ENCODE results near the gene ACADVL. TPM values are rescaled to one million over a fixed set of nuclear protein-coding genes. Genes with fewer than 3 reads are reported as not detected.

ACADVL gene
- total and polyA plus RNA-seq, 8 donors = 285 to 654 (median 381) TPM

DNA sequence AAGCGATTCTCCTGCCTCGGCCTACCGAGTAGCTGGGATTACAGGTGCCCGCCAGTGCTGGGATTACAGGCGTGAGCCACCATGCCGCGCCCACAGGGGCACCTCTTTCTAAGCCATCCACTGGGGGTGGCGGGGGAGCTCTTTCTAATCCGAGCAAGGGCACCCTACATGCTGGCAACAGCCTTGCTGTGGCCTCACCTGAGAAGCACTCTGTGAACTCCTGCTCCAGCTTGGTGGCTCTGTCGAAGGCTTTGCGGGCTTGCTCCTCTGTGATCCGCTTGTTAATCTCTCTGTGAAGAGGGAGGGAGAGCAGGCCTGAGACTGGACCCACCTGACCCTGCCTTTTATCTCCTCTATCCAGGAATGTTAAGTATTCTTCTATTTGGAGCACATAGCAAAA lies 28.7 kb upstream of the ACADVL start:
- peaks cover 0 to 53% of the 10 kb centered on the region in 2 donors for H3K36me3 ChIP-seq
- no peak for ATAC-seq
- TF ChIP-seq, protein P1, sequence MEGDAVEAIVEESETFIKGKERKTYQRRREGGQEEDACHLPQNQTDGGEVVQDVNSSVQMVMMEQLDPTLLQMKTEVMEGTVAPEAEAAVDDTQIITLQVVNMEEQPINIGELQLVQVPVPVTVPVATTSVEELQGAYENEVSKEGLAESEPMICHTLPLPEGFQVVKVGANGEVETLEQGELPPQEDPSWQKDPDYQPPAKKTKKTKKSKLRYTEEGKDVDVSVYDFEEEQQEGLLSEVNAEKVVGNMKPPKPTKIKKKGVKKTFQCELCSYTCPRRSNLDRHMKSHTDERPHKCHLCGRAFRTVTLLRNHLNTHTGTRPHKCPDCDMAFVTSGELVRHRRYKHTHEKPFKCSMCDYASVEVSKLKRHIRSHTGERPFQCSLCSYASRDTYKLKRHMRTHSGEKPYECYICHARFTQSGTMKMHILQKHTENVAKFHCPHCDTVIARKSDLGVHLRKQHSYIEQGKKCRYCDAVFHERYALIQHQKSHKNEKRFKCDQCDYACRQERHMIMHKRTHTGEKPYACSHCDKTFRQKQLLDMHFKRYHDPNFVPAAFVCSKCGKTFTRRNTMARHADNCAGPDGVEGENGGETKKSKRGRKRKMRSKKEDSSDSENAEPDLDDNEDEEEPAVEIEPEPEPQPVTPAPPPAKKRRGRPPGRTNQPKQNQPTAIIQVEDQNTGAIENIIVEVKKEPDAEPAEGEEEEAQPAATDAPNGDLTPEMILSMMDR (IDR thresholded peaks at IDR 0.05) = no peak
- peaks cover 0 to 5% of the 10 kb centered on the region in 2 donors for H3K4me1 ChIP-seq
- H3K27me3 ChIP-seq = no peaks in the 10 kb centered on the region
- no peak for DNase-seq
- intact Hi-C loops (cut with DNase I) = no loop called here
- H3K27ac ChIP-seq = no peak overlapping the region
- H3K4me3 ChIP-seq = no peak overlapping the region
- H3K9me3 ChIP-seq = no peaks in the 10 kb centered on the region

DNA sequence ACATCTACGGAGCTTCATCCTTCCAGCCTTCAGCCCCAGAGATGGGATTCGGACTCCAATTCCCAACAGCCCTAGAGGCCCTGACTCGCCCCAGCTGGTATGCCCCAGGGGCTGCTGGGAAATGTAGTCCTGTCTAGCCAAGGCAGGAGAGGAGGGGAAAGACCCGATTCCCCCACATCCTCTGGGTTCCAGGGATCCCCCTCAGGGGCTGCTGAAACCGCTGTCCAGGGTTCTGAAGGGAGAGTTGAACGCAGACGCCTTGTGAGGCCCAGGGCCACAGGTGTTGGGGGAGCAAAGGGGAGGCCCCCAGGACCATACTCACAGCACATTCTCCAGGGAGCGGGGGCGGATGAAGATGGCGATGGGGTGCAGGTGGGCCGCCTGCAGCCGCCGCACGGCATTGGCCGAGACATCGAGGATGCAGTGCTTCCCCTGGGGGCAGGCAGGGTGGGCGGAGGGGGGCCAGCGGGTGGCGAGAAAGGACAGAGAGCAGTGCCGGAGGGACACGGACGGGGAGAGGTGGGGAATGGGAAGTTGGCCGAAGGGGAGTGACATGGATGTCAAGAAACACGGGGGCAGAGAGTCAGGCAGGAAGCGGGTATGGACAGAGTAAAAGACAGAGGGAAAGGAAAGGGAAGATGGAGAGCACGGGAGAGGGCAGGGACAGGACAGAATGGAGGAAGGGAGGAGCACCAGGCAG lies 28.0 kb upstream of the ACADVL start:
- peaks cover 0 to 60% of the 10 kb centered on the region in 2 donors for H3K36me3 ChIP-seq
- H3K27ac ChIP-seq = no peak overlapping the region
- TF ChIP-seq, protein P1 (IDR thresholded peaks at IDR 0.05) = no peak
- DNase-seq (peak in 1 of 4 donors; percentile 49), ATAC-seq (peak; percentile 82)
- H3K4me1 ChIP-seq = peaks cover 0 to 2% of the 10 kb centered on the region in 2 donors
- no peaks in the 10 kb centered on the region for H3K27me3 ChIP-seq
- H3K9me3 ChIP-seq = no peaks in the 10 kb centered on the region
- H3K4me3 ChIP-seq = no peak overlapping the region
- intact Hi-C loops (cut with DNase I) = no loop called here

DNA sequence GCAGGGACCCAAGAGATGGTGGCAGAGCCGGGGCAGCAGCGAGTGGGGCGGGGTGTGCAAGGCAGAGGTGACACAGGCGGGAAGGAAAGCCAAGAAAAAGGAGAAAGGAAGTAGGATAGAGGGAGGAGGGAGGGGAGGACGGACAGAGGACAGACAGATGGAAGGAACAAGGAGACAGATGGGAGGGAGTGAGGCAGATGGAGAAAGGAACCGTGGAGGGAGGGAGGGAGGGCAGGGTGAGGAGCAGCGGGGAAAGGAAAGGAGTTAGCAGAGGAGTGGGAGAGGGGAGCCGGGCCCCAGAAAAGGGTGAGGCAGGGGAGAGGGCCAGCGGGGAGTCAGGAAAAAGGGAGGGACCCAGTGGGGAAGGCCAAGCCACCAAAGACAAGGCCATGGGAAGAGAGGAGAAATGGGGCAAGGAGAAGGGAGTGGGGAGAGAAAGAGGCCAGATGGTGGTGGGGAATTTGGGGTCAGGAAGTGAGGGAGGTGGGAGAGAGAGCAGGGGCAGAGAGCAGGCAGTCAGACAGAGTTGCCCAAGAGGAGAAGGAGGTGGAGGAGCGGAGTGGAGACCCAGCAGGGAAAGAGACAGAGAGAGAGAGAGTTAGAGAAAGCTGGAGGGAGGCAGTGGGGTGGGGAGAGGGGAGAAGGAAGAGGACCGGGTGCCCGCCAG lies 27.3 kb upstream of the ACADVL start:
- Histone ChIP-seq H3K36me3 (peaks cover 0 to 64% of the 10 kb centered on the region in 2 donors), H3K4me1 (no peaks in the 10 kb centered on the region), H3K4me3 (no peak overlapping the region), H3K27ac (no peak overlapping the region), H3K9me3 (no peaks in the 10 kb centered on the region), H3K27me3 (no peaks in the 10 kb centered on the region)
- TF ChIP-seq, protein P1 (IDR thresholded peaks at IDR 0.05) = no peak
- intact Hi-C loops (cut with DNase I) = no loop called here
- no peak for DNase-seq
- ATAC-seq = no peak

DNA sequence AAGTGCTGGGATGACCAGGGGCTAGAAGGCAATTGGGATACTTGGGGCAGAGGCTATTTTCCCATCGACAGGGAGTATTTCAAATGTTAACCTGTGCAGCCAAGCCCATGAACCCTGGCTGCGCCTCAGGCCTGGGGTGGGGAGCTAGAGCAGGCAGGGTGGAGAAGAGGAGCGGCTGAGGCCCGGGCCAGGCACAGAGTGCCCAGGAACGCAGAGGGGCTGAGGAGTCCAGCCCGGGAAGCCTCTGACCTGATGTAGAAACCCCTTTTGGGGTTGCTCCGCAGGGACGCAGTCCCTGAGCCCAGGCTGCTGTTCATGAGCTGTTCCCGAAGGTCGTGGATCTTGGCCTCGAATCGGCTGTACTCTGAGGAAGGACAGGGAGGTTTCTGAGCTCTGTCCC lies 23.8 kb upstream of the ACADVL start:
- Histone ChIP-seq H3K27me3 (no peaks in the 10 kb centered on the region), H3K4me1 (no peaks in the 10 kb centered on the region), H3K36me3 (peaks cover 0 to 61% of the 10 kb centered on the region in 2 donors), H3K4me3 (no peak overlapping the region), H3K9me3 (no peaks in the 10 kb centered on the region), H3K27ac (no peak overlapping the region)
- intact Hi-C loops (cut with DNase I) = no loop called here
- ATAC-seq = no peak
- TF ChIP-seq, protein P1 (IDR thresholded peaks at IDR 0.05) = no peak
- no peak for DNase-seq

DNA sequence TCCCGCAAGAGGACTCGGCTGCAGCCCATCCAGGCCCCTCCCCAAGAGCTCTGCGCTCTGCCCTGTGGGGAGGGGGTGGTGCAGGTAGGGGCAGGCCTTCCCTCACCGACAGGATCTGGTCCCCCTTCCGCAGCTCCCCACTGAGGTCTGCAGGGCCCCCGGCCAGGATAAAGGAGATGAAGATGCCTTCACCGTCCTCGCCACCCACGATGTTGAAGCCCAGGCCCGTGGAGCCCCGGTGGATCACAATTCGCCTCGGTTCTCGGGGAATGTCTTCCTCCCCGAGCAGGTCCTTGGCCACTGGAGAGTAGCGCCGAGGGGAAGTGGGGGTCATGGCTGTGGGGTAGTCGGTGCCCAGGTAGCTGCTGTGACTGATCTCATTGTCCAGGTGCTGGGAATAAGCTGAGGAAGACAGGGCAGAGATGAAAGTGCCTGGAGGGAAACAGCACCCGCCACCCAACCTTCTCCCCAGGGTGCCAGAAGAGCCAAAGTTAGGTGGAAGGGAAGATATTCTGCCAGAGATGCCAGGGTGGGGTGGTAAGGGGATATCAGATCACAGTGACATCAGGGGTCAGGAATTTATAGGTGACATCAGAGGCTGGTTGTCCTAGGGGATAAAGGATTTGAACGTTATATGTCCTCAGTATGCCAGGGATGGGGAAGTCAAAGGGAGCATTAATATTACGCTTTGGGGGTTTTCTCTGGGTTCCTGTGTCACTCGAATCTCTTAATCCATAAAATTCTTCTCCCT lies 22.9 kb upstream of the ACADVL start:
- H3K36me3 ChIP-seq = peaks cover 0 to 62% of the 10 kb centered on the region in 2 donors
- H3K4me3 ChIP-seq = no peak overlapping the region
- H3K4me1 ChIP-seq = no peaks in the 10 kb centered on the region
- no peaks in the 10 kb centered on the region for H3K9me3 ChIP-seq
- intact Hi-C loops (cut with DNase I) = no loop called here
- no peak overlapping the region for H3K27ac ChIP-seq
- ATAC-seq = no peak
- DNase-seq = no peak
- no peaks in the 10 kb centered on the region for H3K27me3 ChIP-seq
- TF ChIP-seq, protein P1 (IDR thresholded peaks at IDR 0.05) = no peak
